IMR-90 (cell line): ENCODE measurements around the gene SNAPC1. TPM values are rescaled to one million over a fixed set of nuclear protein-coding genes. Genes with fewer than 3 reads are reported as not detected.

ENCODE experiments used
- ATAC-seq: fragments of 200-7000 bp; cut with Tn5 transposase; 2 replicates; pipeline ENCODE4 v1.9.1; 2020; ENCODE audit warnings: low read depth, mild to moderate bottlenecking, moderate library complexity
- BruUV-seq: library from RNA; stranded (reverse); fragments of 400-500 nt; replicated peaks from 2 replicates; lab custom pipeline; 2021; lab: Mats Ljungman, UMichigan
- CTCF ChIA-PET: fragments of 300-600 bp; formaldehyde crosslinking; extraction: SDS; loops from one replicate; lab custom pipeline; 2021; ENCODE audit warnings: antibody characterized with exemption; lab: Yijun Ruan, JAX
- POLR2A ChIA-PET: fragments of 300-600 bp; sonication (Branson Sonifier 250); formaldehyde crosslinking; loops from one replicate; lab custom pipeline; 2022; ENCODE audit warnings: antibody characterized with exemption; ENCODE audit not compliant: unreplicated experiment; lab: Charles Lee
- DNase-seq: peaks from one replicate; pipeline ENCODE4 v3.0.0; 2013
- H2AFZ ChIP-seq: replicated peaks from 2 replicates; pipeline ENCODE3; 2013; ENCODE audit warnings: low read length, mild to moderate bottlenecking; ENCODE audit not compliant: poor library complexity
- H2AK5ac ChIP-seq: 2 replicates; pipeline ENCODE4 v1.6.1; 2013; ENCODE audit warnings: low read depth, low read length, inconsistent platforms
- H2AK9ac ChIP-seq: replicated peaks from 2 replicates; pipeline ENCODE3; 2013; ENCODE audit warnings: mild to moderate bottlenecking, low read depth, low read length, moderate library complexity; ENCODE audit not compliant: poor library complexity
- H2BK120ac ChIP-seq: 2 replicates; pipeline ENCODE4 v1.6.1; 2013; ENCODE audit warnings: low read depth, low read length, inconsistent platforms
- H2BK15ac ChIP-seq: 3 replicates; pipeline ENCODE4 v1.6.1; 2013; ENCODE audit warnings: low read depth, low read length, inconsistent platforms
- H2BK20ac ChIP-seq: 2 replicates; pipeline ENCODE4 v1.6.1; 2013; ENCODE audit warnings: low read depth, mild to moderate bottlenecking, inconsistent platforms, low read length, moderate library complexity
- H2BK5ac ChIP-seq: 2 replicates; pipeline ENCODE4 v1.6.1; 2013; ENCODE audit warnings: mild to moderate bottlenecking, low read depth, low read length, inconsistent platforms; ENCODE audit not compliant: poor library complexity, severe bottlenecking
- H3K14ac ChIP-seq: replicated peaks from 2 replicates; pipeline ENCODE4 v1.6.1; 2013; ENCODE audit warnings: low read depth, low read length, inconsistent platforms
- H3K18ac ChIP-seq: 2 replicates; pipeline ENCODE4 v1.6.1; 2013; ENCODE audit warnings: low read depth, low read length, control low read depth
- H3K23ac ChIP-seq: 2 replicates; pipeline ENCODE4 v1.6.1; 2013; ENCODE audit warnings: low read depth, low read length, inconsistent platforms
- H3K27ac ChIP-seq: 2 replicates; pipeline ENCODE4 v1.5.1; 2013; ENCODE audit warnings: mild to moderate bottlenecking, control low read depth, low read length; ENCODE audit not compliant: insufficient read depth
- H3K27me3 ChIP-seq: 2 replicates; pipeline ENCODE4 v1.6.1; 2013; ENCODE audit warnings: low read length; ENCODE audit not compliant: control insufficient read depth, insufficient read depth
- H3K36me3 ChIP-seq: 2 replicates; pipeline ENCODE4 v1.6.1; 2013; ENCODE audit warnings: low read length, mixed read lengths; ENCODE audit not compliant: control insufficient read depth, insufficient read depth
- H3K4ac ChIP-seq: 2 replicates; pipeline ENCODE4 v1.6.1; 2013; ENCODE audit warnings: low read depth, low read length, inconsistent platforms
- H3K4me1 ChIP-seq: 2 replicates; pipeline ENCODE4 v1.6.1; 2013; ENCODE audit warnings: low read length, mixed read lengths; ENCODE audit not compliant: control insufficient read depth, insufficient read depth
- H3K4me2 ChIP-seq: 2 replicates; pipeline ENCODE4 v1.6.1; 2013; ENCODE audit warnings: low read depth, mild to moderate bottlenecking, control low read depth, low read length, moderate library complexity
- H3K4me3 ChIP-seq: 2 replicates; pipeline ENCODE4 v1.5.1; 2013; ENCODE audit warnings: low read depth, mild to moderate bottlenecking, control low read depth, low read length, moderate library complexity; ENCODE audit not compliant: insufficient read depth
- H3K56ac ChIP-seq: 2 replicates; pipeline ENCODE4 v1.6.1; 2013; ENCODE audit warnings: low read length, inconsistent platforms; ENCODE audit not compliant: insufficient read depth; ENCODE audit errors: extremely low read depth
- H3K79me1 ChIP-seq, 2 experiments: 2 replicates each; pipeline ENCODE4 v1.6.1; 2013; ENCODE audit warnings: low read length in 2 of 2, inconsistent platforms in 1 of 2, low read depth in 1 of 2
- H3K9ac ChIP-seq: 2 replicates; pipeline ENCODE4 v1.6.1; 2013; ENCODE audit warnings: low read depth, low read length, control low read depth
- H3K9me1 ChIP-seq: 2 replicates; pipeline ENCODE4 v1.6.1; 2013; ENCODE audit warnings: low read length, inconsistent platforms; ENCODE audit not compliant: insufficient read depth
- H3K9me3 ChIP-seq: 2 replicates; pipeline ENCODE4 v1.6.1; 2013; ENCODE audit warnings: low read length; ENCODE audit not compliant: control insufficient read depth, insufficient read depth
- H4K20me1 ChIP-seq: 2 replicates; pipeline ENCODE4 v1.6.1; 2013; ENCODE audit warnings: low read length, inconsistent platforms; ENCODE audit not compliant: insufficient read depth
- H4K5ac ChIP-seq: 2 replicates; pipeline ENCODE4 v1.6.1; 2013; ENCODE audit warnings: mild to moderate bottlenecking, low read depth, low read length, control low read depth
- H4K8ac ChIP-seq, 2 experiments: 2 replicates each; pipeline ENCODE4 v1.6.1; 2013; ENCODE audit warnings: low read depth in 2 of 2, low read length in 2 of 2, control low read depth in 1 of 2, inconsistent platforms in 1 of 2
- H4K91ac ChIP-seq: 2 replicates; pipeline ENCODE4 v1.6.1; 2013; ENCODE audit warnings: low read depth, low read length, inconsistent platforms; ENCODE audit not compliant: insufficient read depth
- CEBPB ChIP-seq: IDR thresholded peaks from 2 replicates; pipeline ENCODE4 v1.6.1; 2012; ENCODE audit warnings: low read depth, low read length, improper control_type of control experiment
- RCOR1 ChIP-seq: IDR thresholded peaks from 2 replicates; pipeline ENCODE4 v1.6.1; 2012; ENCODE audit warnings: mild to moderate bottlenecking, low read length, improper control_type of control experiment; ENCODE audit not compliant: insufficient replicate concordance
- WGBS, 2 experiments: methylation state at CpG; one replicate each; pipeline versions ENCODE4 v1.1.5 to v1.1.7; 2013; ENCODE audit warnings: missing lambda C conversion rate in 2 of 2; ENCODE audit not compliant: insufficient read length in 1 of 2; ENCODE audit errors: extremely low coverage in 2 of 2; 5-methylcytosine and 5-hydroxymethylcytosine counted together
- dilution Hi-C: fragments of 300-500 bp; cut with HindIII; formaldehyde crosslinking; loops from one replicate; pipeline ENCODE4 v1.14.3; 2018; ENCODE audit warnings: low sequenced_read_pairs; ENCODE audit not compliant: unreplicated experiment
- in situ Hi-C: fragments of 300-500 bp; cut with MboI; formaldehyde crosslinking; loops from 3 replicates; pipeline ENCODE4 v1.14.3; 2019; ENCODE audit warnings: low sequenced_read_pairs, inconsistent platforms, mixed read lengths
- intact Hi-C: fragments of 100-400 bp; cut with micrococcal nuclease; formaldehyde crosslinking; loops from 2 replicates; pipeline ENCODE4 v1.10.0; 2022
- polyA plus RNA-seq, 3 experiments: library from polyadenylated mRNA; depleted of rRNA; stranded (reverse); fragments of >200 nt; gene quantifications; 2 replicates each; pipeline ENCODE4 v1.2.3, GENCODE V29; 2012; ENCODE audit warnings: low replicate concordance in 1 of 3
- total RNA-seq: library from RNA; depleted of rRNA; stranded (reverse); fragments of >200 nt; gene quantifications from 2 replicates; pipeline ENCODE4 v1.2.3, GENCODE V29; 2012

Gene SNAPC1
- total and polyA plus RNA-seq, 2 of the 4 experiments (the other 2 are of a cell fraction) = 7.7 to 9.3 TPM

GRCh38 chr14:61774861-61775260 is 12.6 kb downstream of the SNAPC1 start:
- no peak overlapping the region for H2BK15ac ChIP-seq
- no peak overlapping the region for H2AFZ ChIP-seq
- H3K56ac ChIP-seq = no peak overlapping the region; the same call in 1 of the 2 replicates
- 100% methylated on average over 1 of the region's 1 CpG; no CpG with 5 or more reads in 1 of the 2 experiments for WGBS, 2 experiments
- DNase-seq (peak; percentile 18), ATAC-seq (no peak)
- no peaks in the 10 kb centered on the region for H3K4me1 ChIP-seq
- POLR2A ChIA-PET = no interaction called here
- no peak overlapping the region for H3K23ac ChIP-seq
- H3K27me3 ChIP-seq = no peaks in the 10 kb centered on the region
- no TSS peak for BruUV-seq
- CTCF ChIA-PET = no interaction called here
- H3K27ac ChIP-seq = no peak overlapping the region
- intact Hi-C loops = no loop called here
- dilution Hi-C loops = no loop called here
- no peak overlapping the region for H3K4me2 ChIP-seq
- no peaks in the 10 kb centered on the region for H3K9me3 ChIP-seq
- peaks cover 3% of the 10 kb centered on the region; the same call in 1 of the 2 replicates for H3K9me1 ChIP-seq
- H3K4ac ChIP-seq = no peak overlapping the region
- no peak overlapping the region for H2AK5ac ChIP-seq
- no peak overlapping the region for H2AK9ac ChIP-seq
- TF ChIP-seq CEBPB = peak; percentile 22; the same call in 1 of the 2 replicates
- TF ChIP-seq RCOR1 = no peak
- no peak overlapping the region for H4K5ac ChIP-seq
- H3K18ac ChIP-seq = no peak overlapping the region
- no peak overlapping the region for H2BK5ac ChIP-seq
- no peak overlapping the region for H2BK120ac ChIP-seq
- H3K9ac ChIP-seq = no peak overlapping the region
- no peaks in the 10 kb centered on the region for H4K20me1 ChIP-seq
- no peak overlapping the region for H4K91ac ChIP-seq
- peaks cover 35% of the 10 kb centered on the region for H3K36me3 ChIP-seq
- H3K14ac ChIP-seq = no peak overlapping the region
- peaks cover 6 to 14% of the 10 kb centered on the region in 2 experiments; a peak in 2 of 4 replicates for H3K79me1 ChIP-seq
- no peak overlapping the region for H2BK20ac ChIP-seq
- no peak overlapping the region for H3K4me3 ChIP-seq
- no peak overlapping the region for H4K8ac ChIP-seq
- in situ Hi-C loops = no loop called here
